Measurements from ENCODE around the gene ILF2.
A peak's percentile ranks its signal among the peaks of the same experiment; 100 is the strongest.

ILF2 gene

GRCh38 chr1:153636312-153636711, 34.5 kb downstream of the ILF2 start:
- no peak overlapping the region for H3K27ac ChIP-seq

GRCh38 chr1:153635872-153636271, 34.9 kb downstream of the ILF2 start:
- in situ Hi-C loops (cut with HindIII; ENCODE audit: low pct_ligation_motif_present, low sequenced_read_pairs): no loop called here
- Histone ChIP-seq H3K27ac (no peak overlapping the region), H3K27me3 (replicated peaks) (no peaks in the 10 kb centered on the region), H3K4me3 (ENCODE audit: low read depth, low read length) (no peak overlapping the region), H3K36me3 (replicated peaks) (peaks cover 44% of the 10 kb centered on the region)
- TF ChIP-seq CTCF (IDR thresholded peaks at IDR 0.05; ENCODE audit: low read depth, low read length, missing control alignments): no peak
- no peak for DNase-seq

More at GRCh38 chr1:153636312-153636711, 34.5 kb downstream of the ILF2 start:
- no peak for TF ChIP-seq CTCF (IDR thresholded peaks at IDR 0.05; ENCODE audit: low read depth, low read length, missing control alignments)
- no peak for DNase-seq
- no peak overlapping the region for H3K4me3 ChIP-seq (ENCODE audit: low read depth, low read length)
- peaks cover 48% of the 10 kb centered on the region for H3K36me3 ChIP-seq (replicated peaks)
- H3K27me3 ChIP-seq (replicated peaks): no peaks in the 10 kb centered on the region
- in situ Hi-C loops (cut with HindIII; ENCODE audit: low pct_ligation_motif_present, low sequenced_read_pairs): no loop called here

- H3K27me3 ChIP-seq (replicated peaks): no peaks in the 10 kb centered on the region
- peak within 1 kb of the TSS; percentile 99 for H3K4me3 ChIP-seq (ENCODE audit: low read depth, low read length)
- no peak for TF ChIP-seq CTCF (IDR thresholded peaks at IDR 0.05; ENCODE audit: low read depth, low read length, missing control alignments)
- H3K36me3 ChIP-seq (replicated peaks): peaks cover 26% of the 10 kb centered on the region
- H3K27ac ChIP-seq: peak within 1 kb of the TSS; percentile 98
- peak; percentile 97 for DNase-seq
- in situ Hi-C loops (cut with HindIII; ENCODE audit: low pct_ligation_motif_present, low sequenced_read_pairs): no loop called here
These were observed 36.8 kb downstream of the ILF2 start, which contains the start of gene CHTOP for GRCh38 chr1:153633754-153634665. Gene CHTOP (plus strand): TSS chr1:153634066. CDS start chr1:153636589, 2,523 bp downstream.

GRCh38 chr1:153633161-153633753, 37.5 kb downstream of the ILF2 start:
- Histone ChIP-seq H3K27ac (peak overlapping the region; percentile 98), H3K4me3 (ENCODE audit: low read depth, low read length) (peak overlapping the region; percentile 41), H3K36me3 (replicated peaks) (peaks cover 20% of the 10 kb centered on the region), H3K27me3 (replicated peaks) (no peaks in the 10 kb centered on the region)
- TF ChIP-seq CTCF (IDR thresholded peaks at IDR 0.05; ENCODE audit: low read depth, low read length, missing control alignments): no peak
- no peak for DNase-seq
- in situ Hi-C loops (cut with HindIII; ENCODE audit: low pct_ligation_motif_present, low sequenced_read_pairs): no loop called here

- no peak for TF ChIP-seq CTCF (IDR thresholded peaks at IDR 0.05; ENCODE audit: low read depth, low read length, missing control alignments)
- H3K27ac ChIP-seq: no peak overlapping the region
- H3K36me3 ChIP-seq (replicated peaks): peaks cover under 1% of the 10 kb centered on the region
- DNase-seq: no peak
- H3K4me3 ChIP-seq (ENCODE audit: low read depth, low read length): no peak overlapping the region
- H3K27me3 ChIP-seq (replicated peaks): no peaks in the 10 kb centered on the region
- in situ Hi-C loops (cut with HindIII; ENCODE audit: low pct_ligation_motif_present, low sequenced_read_pairs): no loop called here
These were observed 39.5 kb downstream of the ILF2 start for GRCh38 chr1:153631047-153632022.
